Dendritic cell treated with granulocyte-macrophage colony-stimulating factor and Interleukin-4, amounts not matched to agents 40 ng/mL and 50 ng/mL, for 4 days (primary cell): ENCODE results near the gene UGGT2.
"Not testable (repeated sequence)": the region's sequence is repeated elsewhere in the genome, so short reads cannot be mapped to it uniquely, and the experiment has no call there.

Source experiments
- H3K27ac Mint-ChIP-seq: one replicate; pipeline ENCODE4 v1.8.0; 2022; ENCODE audit warnings: mild to moderate bottlenecking, mixed read lengths
- H3K27me3 Mint-ChIP-seq: one replicate; pipeline ENCODE4 v1.8.0; 2022; ENCODE audit warnings: mild to moderate bottlenecking, mixed read lengths
- H3K36me3 Mint-ChIP-seq: one replicate; pipeline ENCODE4 v1.8.0; 2022; ENCODE audit warnings: low read depth, mixed read lengths
- H3K4me1 Mint-ChIP-seq: one replicate; pipeline ENCODE4 v1.8.0; 2022; ENCODE audit warnings: low read depth, mixed read lengths
- H3K4me3 Mint-ChIP-seq: one replicate; pipeline ENCODE4 v1.8.0; 2022; ENCODE audit warnings: mild to moderate bottlenecking, moderate library complexity, mixed read lengths
- H3K9me3 Mint-ChIP-seq: one replicate; pipeline ENCODE4 v1.8.0; 2022; ENCODE audit warnings: mixed read lengths
- intact Hi-C: fragments of 100-400 bp; cut with micrococcal nuclease; formaldehyde crosslinking; loops from one replicate; pipeline ENCODE4 v1.15.0; 2022

Gene UGGT2

DNA sequence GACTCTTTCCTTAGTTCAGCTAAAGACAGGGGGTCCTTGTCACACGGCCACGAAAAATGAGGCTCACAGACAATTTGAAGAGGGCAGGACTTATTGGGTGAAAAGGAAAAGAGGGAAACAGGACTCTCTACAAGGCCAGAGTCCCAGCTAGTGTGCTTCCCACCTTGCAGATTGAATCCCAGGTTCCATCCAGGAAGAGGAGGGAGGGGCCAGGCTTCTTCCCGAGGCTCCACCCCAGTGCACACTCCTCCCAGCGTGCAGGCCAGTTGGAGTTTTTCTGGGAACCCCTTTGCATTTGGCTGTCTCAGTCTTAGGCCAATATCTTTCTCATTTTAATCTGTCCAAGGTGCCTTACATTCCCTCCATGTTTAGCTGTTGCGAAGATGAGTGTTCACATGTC is 269.5 kb downstream of the UGGT2 start:
- Mint-ChIP-seq H3K27me3 (no peaks in the 10 kb centered on the region), H3K9me3 (no peaks in the 10 kb centered on the region), H3K4me3 (no peak overlapping the region), H3K27ac (no peak overlapping the region), H3K4me1 (no peaks in the 10 kb centered on the region), H3K36me3 (no peaks in the 10 kb centered on the region)
- intact Hi-C loops = no loop called here

DNA sequence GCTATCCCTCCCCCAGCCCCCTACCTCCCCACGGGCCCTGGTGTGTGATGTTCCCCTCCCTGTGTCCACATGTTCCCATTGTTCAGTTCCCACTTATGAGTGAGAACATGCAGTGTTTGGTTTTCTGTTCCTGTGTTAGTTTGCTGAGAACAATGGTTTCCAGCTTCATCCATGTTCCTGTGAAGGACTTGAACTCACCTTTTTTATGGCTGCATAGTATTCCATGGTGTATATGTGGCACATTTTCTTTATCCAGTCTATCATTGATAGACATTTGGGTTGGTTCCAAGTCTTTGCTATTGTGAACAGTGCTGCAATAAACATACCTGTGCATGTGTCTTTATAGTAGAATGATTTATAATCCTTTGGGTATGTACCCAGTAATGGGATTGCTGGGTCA is 271.3 kb downstream of the UGGT2 start:
- H3K27ac Mint-ChIP-seq, H3K9me3 Mint-ChIP-seq, intact Hi-C loops, H3K4me3 Mint-ChIP-seq, H3K27me3 Mint-ChIP-seq, H3K4me1 Mint-ChIP-seq: not testable (repeated sequence)
- peaks cover 14% of the 10 kb centered on the region for H3K36me3 Mint-ChIP-seq

DNA sequence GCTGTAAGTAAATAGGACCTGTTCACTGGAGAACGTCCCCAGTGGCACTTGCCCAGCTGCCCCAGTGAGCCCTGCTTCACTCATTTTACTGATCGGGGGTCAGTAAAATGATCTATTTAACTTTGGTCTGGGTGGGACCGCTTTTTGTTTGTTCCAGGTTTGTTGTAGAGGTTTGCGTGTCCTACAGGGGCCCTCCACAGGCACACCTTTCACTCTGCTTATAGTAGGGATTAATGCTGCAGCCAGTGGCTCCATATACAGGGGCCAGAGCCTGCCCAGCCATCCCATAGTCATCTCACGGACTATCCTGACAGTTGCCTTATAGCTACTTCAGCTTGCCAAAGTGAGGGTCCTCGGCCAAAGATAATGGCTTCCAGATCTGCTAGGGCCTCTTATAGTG is 272.2 kb downstream of the UGGT2 start:
- H3K4me3 Mint-ChIP-seq = no peak overlapping the region
- no peaks in the 10 kb centered on the region for H3K9me3 Mint-ChIP-seq
- peaks cover 23% of the 10 kb centered on the region for H3K36me3 Mint-ChIP-seq
- no peaks in the 10 kb centered on the region for H3K4me1 Mint-ChIP-seq
- intact Hi-C loops = no loop called here
- H3K27ac Mint-ChIP-seq = no peak overlapping the region
- H3K27me3 Mint-ChIP-seq = no peaks in the 10 kb centered on the region

DNA sequence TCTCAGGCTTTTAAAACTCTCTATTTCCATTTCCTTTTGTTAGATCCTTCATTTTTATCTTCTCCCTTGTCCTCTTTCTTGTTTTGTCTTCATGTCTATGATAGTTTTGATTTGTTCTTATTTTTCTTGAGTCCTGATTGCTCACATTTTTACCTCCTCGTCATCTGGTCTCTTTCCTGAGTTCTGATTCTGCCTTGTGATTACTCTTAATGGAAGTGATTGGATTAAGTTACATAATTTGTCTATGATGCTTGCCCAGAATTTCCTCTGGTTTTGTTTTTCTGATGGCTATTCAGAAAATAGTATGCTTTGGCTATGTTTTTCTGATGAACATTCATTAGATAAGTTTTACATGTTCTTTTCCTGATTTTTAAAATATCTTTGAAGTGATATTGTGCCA is 273.7 kb downstream of the UGGT2 start:
- Mint-ChIP-seq H3K9me3 (no peaks in the 10 kb centered on the region), H3K4me1 (no peaks in the 10 kb centered on the region), H3K27ac (no peak overlapping the region), H3K4me3 (no peak overlapping the region), H3K36me3 (peaks cover 37% of the 10 kb centered on the region), H3K27me3 (no peaks in the 10 kb centered on the region)
- intact Hi-C loops = no loop called here

DNA sequence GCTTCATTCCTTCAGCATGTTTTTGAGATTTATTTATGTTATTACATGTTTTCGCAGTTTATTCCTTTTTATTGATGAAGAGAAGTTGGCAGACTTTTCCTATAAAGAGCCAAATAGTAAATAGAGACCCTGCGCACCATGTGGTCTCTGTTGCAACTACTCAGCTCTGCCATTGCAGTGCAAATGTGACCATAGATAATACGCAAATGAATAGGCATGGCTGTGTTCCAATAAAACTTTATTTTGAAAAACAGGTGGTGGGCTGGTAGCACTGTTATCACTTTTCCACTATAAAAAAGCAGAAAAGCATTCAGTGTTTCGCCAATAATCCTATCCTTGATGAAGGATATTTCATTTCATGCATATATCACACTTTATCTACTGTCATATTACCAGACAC is 281.3 kb downstream of the UGGT2 start:
- intact Hi-C loops = no loop called here
- Mint-ChIP-seq H3K27ac (no peak overlapping the region), H3K4me1 (peaks cover 16% of the 10 kb centered on the region), H3K4me3 (no peak overlapping the region), H3K36me3 (peaks cover 88% of the 10 kb centered on the region), H3K9me3 (no peaks in the 10 kb centered on the region), H3K27me3 (no peaks in the 10 kb centered on the region)

DNA sequence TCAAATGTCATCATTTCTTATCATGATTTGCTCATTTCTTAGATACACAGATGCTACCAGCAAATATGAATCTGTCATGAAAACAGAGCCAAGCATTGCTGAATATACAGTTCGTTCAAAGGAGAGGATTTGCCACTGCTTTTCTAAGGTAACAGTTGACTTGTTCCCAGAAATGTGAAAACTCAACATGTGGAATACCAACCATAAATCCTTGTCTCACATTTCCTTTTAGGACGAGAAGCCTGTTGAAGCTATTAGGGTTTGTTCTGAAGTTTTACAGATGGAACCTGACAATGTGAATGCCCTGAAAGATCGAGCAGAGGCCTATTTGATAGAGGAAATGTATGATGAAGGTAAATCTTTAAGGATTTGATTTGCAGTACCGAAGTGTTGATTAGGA is 289.6 kb downstream of the UGGT2 start:
- intact Hi-C loops = no loop called here
- Mint-ChIP-seq H3K9me3 (no peaks in the 10 kb centered on the region), H3K27ac (no peak overlapping the region), H3K27me3 (no peaks in the 10 kb centered on the region), H3K4me1 (peaks cover 9% of the 10 kb centered on the region), H3K4me3 (no peak overlapping the region), H3K36me3 (peaks cover 80% of the 10 kb centered on the region)

DNA sequence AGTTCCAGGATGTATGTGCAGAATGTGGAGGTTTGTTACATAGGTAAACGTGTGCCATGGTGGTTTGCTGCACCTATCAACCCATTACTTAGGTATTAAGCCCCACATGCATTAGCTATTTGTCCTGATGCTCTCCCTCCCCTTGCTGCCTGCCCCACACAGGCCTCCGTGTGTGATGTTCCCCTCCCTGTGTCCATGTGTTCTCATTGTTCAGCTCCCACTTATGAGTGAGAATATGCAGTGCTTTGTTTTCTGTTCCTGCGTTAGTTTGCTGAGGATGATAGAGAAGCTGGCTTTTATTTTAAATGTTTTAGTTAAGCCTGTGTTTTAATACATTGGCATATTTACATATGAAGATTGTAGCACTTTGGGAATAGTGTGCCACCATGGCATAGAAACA is 290.6 kb downstream of the UGGT2 start:
- intact Hi-C loops, H3K27ac Mint-ChIP-seq: not testable (repeated sequence)

DNA sequence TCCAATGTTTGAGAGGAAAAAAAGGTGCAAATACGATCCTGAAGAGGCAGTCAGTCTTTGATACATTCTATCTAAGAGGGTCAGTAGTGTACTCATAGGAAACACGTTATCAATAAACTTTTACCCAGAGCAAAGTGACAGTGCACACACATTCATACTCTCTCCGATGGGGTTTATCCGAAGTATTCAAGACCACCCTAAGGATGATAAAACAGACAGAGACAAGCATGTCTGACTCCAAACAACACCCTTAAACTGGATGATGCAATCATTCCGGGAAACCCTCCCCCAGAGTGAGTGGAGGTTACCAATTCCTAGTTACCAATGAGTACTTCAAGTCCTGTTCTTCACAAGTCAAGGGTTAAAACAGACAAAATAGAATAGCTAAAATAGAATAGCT is 297.1 kb downstream of the UGGT2 start:
- H3K9me3 Mint-ChIP-seq = peaks cover 9% of the 10 kb centered on the region
- intact Hi-C loops = no loop called here
- no peak overlapping the region for H3K4me3 Mint-ChIP-seq
- H3K36me3 Mint-ChIP-seq = peaks cover 48% of the 10 kb centered on the region
- no peaks in the 10 kb centered on the region for H3K27me3 Mint-ChIP-seq
- peaks cover 18% of the 10 kb centered on the region for H3K4me1 Mint-ChIP-seq
- H3K27ac Mint-ChIP-seq = peak overlapping the region; percentile 8

More for the DNA sequence above, 290.6 kb downstream of the UGGT2 start:
- not testable (repeated sequence) for H3K4me3 Mint-ChIP-seq, H3K4me1 Mint-ChIP-seq, H3K27me3 Mint-ChIP-seq, H3K9me3 Mint-ChIP-seq
- H3K36me3 Mint-ChIP-seq = peaks cover 78% of the 10 kb centered on the region

DNA sequence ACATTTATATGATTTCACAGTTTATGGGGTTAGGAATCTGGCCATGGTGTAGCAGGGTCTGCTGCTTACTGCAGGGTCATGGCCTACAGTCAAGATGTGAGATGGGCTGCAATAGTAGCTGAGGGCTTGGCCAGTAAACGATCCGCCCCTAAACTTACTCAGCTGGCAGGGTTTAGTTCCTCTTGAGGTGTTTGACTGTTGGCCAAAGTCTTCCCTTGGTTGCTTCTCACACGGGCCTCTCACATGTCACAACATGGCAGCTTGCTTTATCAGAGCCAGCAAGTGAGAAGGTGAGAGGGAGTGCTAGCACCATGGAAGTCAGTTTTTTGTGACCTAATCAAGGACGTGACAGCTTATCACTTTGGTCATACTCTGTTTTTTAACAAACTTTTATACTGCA is 299.1 kb downstream of the UGGT2 start:
- H3K4me3 Mint-ChIP-seq = no peak overlapping the region
- intact Hi-C loops = no loop called here

DNA sequence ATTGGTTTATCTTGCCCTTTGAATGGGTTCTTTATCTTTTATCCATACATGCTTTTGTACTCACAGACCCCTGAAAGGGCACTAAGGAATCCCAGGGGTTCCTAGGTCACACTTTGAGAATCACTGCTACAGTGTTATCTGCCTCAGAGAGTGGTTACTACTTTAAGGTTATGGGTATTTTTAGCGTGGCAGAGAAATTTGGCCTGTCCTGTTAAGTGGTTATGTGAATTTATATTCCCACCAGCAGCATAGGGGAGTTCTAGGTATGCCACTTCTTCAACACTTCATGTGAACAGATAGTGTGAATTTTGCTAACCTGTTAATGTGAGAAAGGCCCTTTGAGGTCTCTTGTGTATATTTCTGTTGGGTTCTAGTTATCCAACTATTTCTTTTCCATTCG is 300.5 kb downstream of the UGGT2 start:
- peaks cover 24% of the 10 kb centered on the region for H3K4me1 Mint-ChIP-seq
- H3K9me3 Mint-ChIP-seq = peaks cover 11% of the 10 kb centered on the region
- peaks cover 38% of the 10 kb centered on the region for H3K36me3 Mint-ChIP-seq
- H3K27me3 Mint-ChIP-seq = no peaks in the 10 kb centered on the region
- H3K27ac Mint-ChIP-seq = no peak overlapping the region
- H3K4me3 Mint-ChIP-seq = no peak overlapping the region
- intact Hi-C loops = no loop called here

More for the DNA sequence above, 299.1 kb downstream of the UGGT2 start:
- peaks cover 22% of the 10 kb centered on the region for H3K4me1 Mint-ChIP-seq
- H3K27ac Mint-ChIP-seq = no peak overlapping the region
- H3K9me3 Mint-ChIP-seq = peaks cover 11% of the 10 kb centered on the region
- peaks cover 47% of the 10 kb centered on the region for H3K36me3 Mint-ChIP-seq
- no peaks in the 10 kb centered on the region for H3K27me3 Mint-ChIP-seq
